Smooth muscle cell (in vitro differentiated cells): ENCODE results near the gene SBSN. TPM values are rescaled to one million over a fixed set of nuclear protein-coding genes. Genes with fewer than 3 reads are reported as not detected.

Source experiments
- DNase-seq: peaks from one replicate; lab custom pipeline; 2025; ENCODE audit not compliant: unreplicated experiment; lab: John Stamatoyannopoulos, UW
- H2AFZ ChIP-seq: fragments of 200-600 bp; sonication (generic); 2 replicates; pipeline ENCODE4 v1.6.0; 2016; ENCODE audit warnings: antibody characterized with exemption, low read depth, mild to moderate bottlenecking
- H3F3A ChIP-seq: fragments of 200-600 bp; sonication (generic); 2 replicates; pipeline ENCODE4 v1.6.0; 2017; ENCODE audit warnings: antibody characterized with exemption, low read depth
- H3K27ac ChIP-seq: fragments of 200-600 bp; sonication (generic); 2 replicates; pipeline ENCODE4 v1.5.1; 2016; ENCODE audit warnings: low read depth, mild to moderate bottlenecking
- H3K27me3 ChIP-seq: fragments of 200-600 bp; sonication (generic); 2 replicates; pipeline ENCODE4 v1.6.1; 2016; ENCODE audit warnings: low read depth, mild to moderate bottlenecking
- H3K36me3 ChIP-seq: fragments of 200-600 bp; sonication (generic); 2 replicates; pipeline ENCODE4 v1.5.1; 2016; ENCODE audit warnings: low read depth
- H3K4me1 ChIP-seq: fragments of 200-600 bp; sonication (generic); 2 replicates; pipeline ENCODE4 v1.5.1; 2016; ENCODE audit warnings: low read depth
- H3K4me2 ChIP-seq: fragments of 200-600 bp; sonication (generic); 2 replicates; pipeline ENCODE4 v1.6.0; 2016; ENCODE audit warnings: mild to moderate bottlenecking
- H3K4me3 ChIP-seq: fragments of 200-600 bp; sonication (generic); 2 replicates; pipeline ENCODE4 v1.5.1; 2016; ENCODE audit warnings: mild to moderate bottlenecking
- H3K79me2 ChIP-seq: fragments of 200-600 bp; sonication (generic); 2 replicates; pipeline ENCODE4 v1.6.0; 2016; ENCODE audit warnings: low read depth, mild to moderate bottlenecking
- H3K9ac ChIP-seq: fragments of 200-600 bp; sonication (generic); 2 replicates; pipeline ENCODE4 v1.6.0; 2016; ENCODE audit warnings: low read depth
- H3K9me3 ChIP-seq: fragments of 200-600 bp; sonication (generic); replicated peaks from 2 replicates; pipeline ENCODE4 v1.5.1; 2016; ENCODE audit warnings: low read depth
- H4K20me1 ChIP-seq: fragments of 200-600 bp; sonication (generic); 2 replicates; pipeline ENCODE4 v1.6.0; 2016; ENCODE audit warnings: low read depth
- CTCF ChIP-seq: fragments of 200-600 bp; sonication (generic); IDR thresholded peaks from 2 replicates; pipeline ENCODE4 v1.5.1; 2017; ENCODE audit warnings: borderline replicate concordance, mild to moderate bottlenecking, antibody characterized with exemption; ENCODE audit not compliant: insufficient read depth, poor library complexity, severe bottlenecking
- WGBS: methylation state at CpG from one replicate; pipeline ENCODE4 v1.1.7; 2016; ENCODE audit warnings: low lambda C conversion rate; 5-methylcytosine and 5-hydroxymethylcytosine counted together
- polyA plus RNA-seq: library from polyadenylated mRNA; unstranded; fragments of >200 nt; fragmentation: Nextera tagmentation; extraction: Ambion mirVana; gene quantifications from 2 replicates; pipeline ENCODE4 v1.2.1, GENCODE V29; 2016
- total RNA-seq: library from RNA; depleted of rRNA; stranded (reverse); fragments of >200 nt; gene quantifications from 2 replicates; pipeline ENCODE4 v1.2.3, GENCODE V29; 2014

SBSN gene
- total and polyA plus RNA-seq, 2 experiments from 2014 or later = 11.7 to 19.8 TPM

DNA sequence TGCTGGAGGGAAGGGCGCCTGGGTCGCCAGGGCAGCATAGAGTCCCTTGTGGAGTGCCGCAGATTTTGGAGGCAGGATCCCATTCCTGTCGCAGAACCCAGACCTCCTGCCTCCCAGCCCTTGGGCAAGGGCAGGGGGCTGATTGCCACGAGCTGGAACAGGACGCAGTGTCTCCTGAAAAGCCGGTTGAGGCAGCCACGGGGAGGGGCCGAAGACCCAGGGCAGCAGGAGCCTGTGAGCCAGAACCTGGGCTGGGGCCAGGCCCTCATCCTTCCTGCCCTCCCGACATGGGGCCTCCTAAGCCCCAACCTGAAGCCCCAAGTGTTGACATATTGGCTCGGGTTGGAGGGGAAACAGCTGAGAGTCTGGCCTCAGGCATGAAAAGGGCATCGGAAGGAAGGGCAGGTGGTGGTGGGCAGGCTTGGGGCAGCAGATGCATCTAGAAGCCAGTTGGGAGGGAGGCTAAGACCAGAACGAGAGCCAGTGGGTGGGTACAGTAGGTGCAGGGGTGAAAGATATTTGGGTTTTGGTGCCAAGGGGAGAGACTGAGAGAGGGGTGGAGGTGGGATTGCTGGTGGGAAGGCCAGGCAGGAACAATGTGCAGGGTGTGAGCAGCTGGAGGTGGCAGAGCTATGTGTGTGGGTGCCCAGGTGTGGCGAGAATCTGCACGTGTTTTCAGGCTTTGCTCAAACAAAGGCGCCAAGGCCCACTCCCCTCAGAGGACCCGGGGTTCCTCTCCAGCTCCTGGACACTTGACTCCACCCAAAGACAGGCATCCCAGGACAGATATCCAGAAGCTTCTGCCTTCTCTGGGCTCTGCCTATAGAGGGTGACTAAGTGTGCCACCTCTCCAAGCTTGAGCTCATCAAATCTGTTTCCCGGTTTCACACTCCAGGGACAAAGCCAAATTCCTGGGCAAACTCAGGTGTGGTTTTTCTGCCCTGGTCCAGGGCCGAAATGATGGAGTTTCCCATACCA is 1.4 kb upstream of the SBSN start:
- Histone ChIP-seq H4K20me1 (no peaks in the 10 kb centered on the region), H3K27ac (no peak overlapping the region), H3K9ac (no peak overlapping the region), H3K4me2 (no peak overlapping the region), H3K9me3 (no peaks in the 10 kb centered on the region), H3K27me3 (peaks cover 6% of the 10 kb centered on the region), H3K79me2 (no peaks in the 10 kb centered on the region), H2AFZ (no peak overlapping the region), H3K4me1 (peaks cover 4% of the 10 kb centered on the region), H3K36me3 (no peaks in the 10 kb centered on the region), H3F3A (no peaks in the 10 kb centered on the region), H3K4me3 (no peak overlapping the region)
- TF ChIP-seq CTCF = no peak
- WGBS = 84% methylated on average over 18 of the region's 19 CpGs
- no peak for DNase-seq

DNA sequence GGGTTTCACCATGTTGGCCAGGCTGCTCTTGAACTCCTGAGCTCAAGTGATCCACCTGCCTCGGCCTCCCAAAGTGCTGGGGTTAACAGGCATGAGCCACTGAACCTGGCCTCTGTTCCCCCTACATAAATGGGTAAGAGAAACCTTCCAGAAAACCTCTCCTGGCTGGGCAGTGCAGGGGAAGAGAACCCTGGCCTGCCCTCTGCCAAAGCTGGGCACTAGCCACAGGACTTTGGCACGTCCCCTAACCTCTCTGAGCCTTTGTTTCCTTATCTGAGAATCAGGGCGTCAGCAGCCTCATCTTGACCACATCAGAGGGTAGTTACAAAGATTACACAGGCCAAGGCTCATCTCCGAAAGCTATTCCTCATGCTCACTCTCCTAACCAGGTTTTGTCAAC is 2.2 kb downstream of the SBSN start:
- no peak overlapping the region for H3K4me2 ChIP-seq
- H3K4me1 ChIP-seq = no peaks in the 10 kb centered on the region
- no peak overlapping the region for H3K4me3 ChIP-seq
- no peak overlapping the region for H2AFZ ChIP-seq
- H3K27ac ChIP-seq = no peak overlapping the region
- 92% methylated on average over 4 of the region's 4 CpGs for WGBS
- no peak for TF ChIP-seq CTCF
- H3K9me3 ChIP-seq = no peaks in the 10 kb centered on the region
- no peaks in the 10 kb centered on the region for H3K36me3 ChIP-seq
- H3F3A ChIP-seq = no peaks in the 10 kb centered on the region
- DNase-seq = no peak
- no peaks in the 10 kb centered on the region for H4K20me1 ChIP-seq
- H3K9ac ChIP-seq = no peak overlapping the region
- H3K79me2 ChIP-seq = no peaks in the 10 kb centered on the region
- H3K27me3 ChIP-seq = peaks cover 6% of the 10 kb centered on the region

DNA sequence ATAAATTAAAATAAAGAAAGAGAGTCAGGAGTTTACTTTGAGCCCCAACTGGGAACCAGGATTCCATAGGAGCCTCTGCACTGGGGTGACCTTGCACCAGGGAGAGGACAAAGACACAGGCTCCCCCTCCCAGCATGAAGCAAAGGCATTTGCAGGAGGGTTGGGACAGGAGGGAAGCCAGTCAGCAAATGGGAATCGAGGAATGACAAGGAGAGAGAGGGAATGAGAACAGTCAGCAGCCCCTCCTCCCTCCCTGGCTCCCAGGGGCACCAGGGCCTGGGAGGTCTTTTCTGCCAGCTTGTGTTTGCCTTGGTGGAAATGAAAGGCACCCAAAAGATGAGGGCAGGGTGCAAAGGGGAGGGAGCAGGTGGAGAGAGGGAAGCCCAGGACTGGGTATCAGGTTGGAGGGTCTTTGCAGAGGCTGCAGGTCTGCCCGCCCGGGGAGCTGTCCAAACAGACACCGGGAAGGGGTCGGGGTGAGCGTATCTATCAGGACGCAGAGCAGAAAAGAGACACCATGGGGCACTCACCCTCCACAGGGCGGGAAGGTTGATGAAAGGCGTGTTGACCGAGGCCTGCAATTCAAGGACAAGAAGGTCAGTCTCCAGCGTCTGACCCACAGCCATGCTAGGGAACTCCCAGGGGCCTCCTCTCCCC is 3.8 kb downstream of the SBSN start:
- H3K4me2 ChIP-seq = no peak overlapping the region
- H3K9me3 ChIP-seq = no peaks in the 10 kb centered on the region
- H3K4me1 ChIP-seq = no peaks in the 10 kb centered on the region
- H2AFZ ChIP-seq = no peak overlapping the region
- no peaks in the 10 kb centered on the region for H3F3A ChIP-seq
- H3K9ac ChIP-seq = no peak overlapping the region
- WGBS = 40% methylated on average over 11 of the region's 11 CpGs
- no peak overlapping the region for H3K27ac ChIP-seq
- no peaks in the 10 kb centered on the region for H3K79me2 ChIP-seq
- no peak for TF ChIP-seq CTCF
- H3K27me3 ChIP-seq = peaks cover 6% of the 10 kb centered on the region
- H3K4me3 ChIP-seq = no peak overlapping the region
- H4K20me1 ChIP-seq = no peaks in the 10 kb centered on the region
- DNase-seq = no peak
- H3K36me3 ChIP-seq = no peaks in the 10 kb centered on the region
